ENCODE measurements around the gene TEKT2. TPM values are rescaled to one million over a fixed set of nuclear protein-coding genes. Genes with fewer than 3 reads are reported as not detected.
A peak's percentile ranks its signal among the peaks of the same experiment; 100 is the strongest.

Gene TEKT2
- total and polyA plus RNA-seq, 7 donors: 0.19 to 0.33 TPM; not detected in 5

- Histone ChIP-seq H3K27ac (no peak overlapping the region), H3K4me1 (peaks cover 0 to 21% (median 19%) of the 10 kb centered on the region in 4 donors), H3K36me3 (no peaks in the 10 kb centered on the region), H3K27me3 (no peaks in the 10 kb centered on the region), H3K9me3 (no peaks in the 10 kb centered on the region), H3K4me3 (no peak overlapping the region)
- WGBS, 2 donors: 89 to 92% methylated on average over 11 of the region's 11 CpGs
- TF ChIP-seq POLR2AphosphoS5 (IDR thresholded peaks at IDR 0.05) (no peak), EP300 (IDR thresholded peaks at IDR 0.05) (no peak), CTCF (IDR thresholded peaks at IDR 0.05) (no peak), POLR2A (IDR thresholded peaks at IDR 0.05) (no peak)
- intact Hi-C loops (cut with DNase I): no loop called here
- DNase-seq: no peak
Observed at GRCh38 chr1:36128126-36128904, 44.4 kb downstream of the TEKT2 start.

- no peak for TF ChIP-seq POLR2A (IDR thresholded peaks at IDR 0.05)
- TF ChIP-seq EP300 (IDR thresholded peaks at IDR 0.05): no peak
- TF ChIP-seq CTCF (IDR thresholded peaks at IDR 0.05): no peak
- no peak for TF ChIP-seq POLR2AphosphoS5 (IDR thresholded peaks at IDR 0.05)
- 75 to 94% methylated on average over 3 of the region's 3 CpGs for WGBS, 2 donors
- no peak overlapping the region for H3K4me3 ChIP-seq
- intact Hi-C loops (cut with DNase I): no loop called here
- no peaks in the 10 kb centered on the region for H3K36me3 ChIP-seq
- H3K4me1 ChIP-seq: peaks cover 0 to 27% (median 23%) of the 10 kb centered on the region in 4 donors
- DNase-seq: no peak
- H3K9me3 ChIP-seq: no peaks in the 10 kb centered on the region
- no peaks in the 10 kb centered on the region for H3K27me3 ChIP-seq
- H3K27ac ChIP-seq: no peak overlapping the region
Observed at GRCh38 chr1:36128905-36129206, 45.0 kb downstream of the TEKT2 start.

- intact Hi-C loops (cut with DNase I): no loop called here
- Histone ChIP-seq H3K27me3 (no peaks in the 10 kb centered on the region), H3K27ac (no peak overlapping the region), H3K4me1 (peaks cover 0 to 42% (median 40%) of the 10 kb centered on the region in 4 donors), H3K9me3 (no peaks in the 10 kb centered on the region), H3K4me3 (no peak overlapping the region), H3K36me3 (peaks cover 0 to 4% (median 1%) of the 10 kb centered on the region in 4 donors)
- TF ChIP-seq POLR2A (IDR thresholded peaks at IDR 0.05): no peak
- no peak for TF ChIP-seq CTCF (IDR thresholded peaks at IDR 0.05)
- TF ChIP-seq POLR2AphosphoS5 (IDR thresholded peaks at IDR 0.05): no peak
- no peak for TF ChIP-seq EP300 (IDR thresholded peaks at IDR 0.05)
- DNase-seq: no peak
- WGBS, 2 donors: 74 to 77% methylated on average over 3 of the region's 3 CpGs
Observed at GRCh38 chr1:36132029-36132428, 48.1 kb downstream of the TEKT2 start.

- DNase-seq: no peak
- Histone ChIP-seq H3K9me3 (no peaks in the 10 kb centered on the region), H3K27me3 (no peaks in the 10 kb centered on the region), H3K27ac (peak overlapping the region; percentile 65 to 82 (median 78)), H3K36me3 (peaks cover 5 to 17% (median 11%) of the 10 kb centered on the region in 4 donors), H3K4me1 (peaks cover 0 to 52% (median 48%) of the 10 kb centered on the region in 4 donors), H3K4me3 (no peak overlapping the region)
- TF ChIP-seq EP300 (IDR thresholded peaks at IDR 0.05): no peak
- TF ChIP-seq POLR2AphosphoS5 (IDR thresholded peaks at IDR 0.05): peak in 1 of 4 donors; percentile 14
- WGBS, 2 donors: 14 to 63% methylated on average over 3 of the region's 3 CpGs
- intact Hi-C loops (cut with DNase I): no loop called here
Observed at GRCh38 chr1:36133484-36133883, 49.6 kb downstream of the TEKT2 start.

- Histone ChIP-seq H3K4me1 (peaks cover 0 to 52% (median 48%) of the 10 kb centered on the region in 4 donors), H3K27ac (peak overlapping the region; percentile 65 to 82 (median 78)), H3K9me3 (no peaks in the 10 kb centered on the region), H3K27me3 (no peaks in the 10 kb centered on the region), H3K36me3 (peaks cover 7 to 22% (median 14%) of the 10 kb centered on the region in 4 donors), H3K4me3 (no peak overlapping the region)
- WGBS, 2 donors: 72 to 79% methylated on average over 6 of the region's 6 CpGs
- no peak for TF ChIP-seq EP300 (IDR thresholded peaks at IDR 0.05)
- no peak for TF ChIP-seq CTCF (IDR thresholded peaks at IDR 0.05)
- intact Hi-C loops (cut with DNase I): no loop called here
- DNase-seq: no peak
Observed at GRCh38 chr1:36134031-36134430, 50.1 kb downstream of the TEKT2 start.
